GM21717 (cell line): ENCODE measurements around the gene TAF3.

Experiments used
- ATAC-seq: cut with Tn5 transposase; IDR thresholded peaks from one replicate; pipeline ENCODE4 v1.9.1; 2021; ENCODE audit warnings: mild to moderate bottlenecking, moderate library complexity; ENCODE audit not compliant: unreplicated experiment

The TAF3 gene

GRCh38 chr10:8054494-8055407, 236.4 kb downstream of the TAF3 start, which contains the start of gene GATA3:
Gene GATA3, plus strand, starts transcription at chr10:8054688. Its CDS starts 968 bp downstream, at chr10:8055656.
- peak; percentile 44 for ATAC-seq

DNA sequence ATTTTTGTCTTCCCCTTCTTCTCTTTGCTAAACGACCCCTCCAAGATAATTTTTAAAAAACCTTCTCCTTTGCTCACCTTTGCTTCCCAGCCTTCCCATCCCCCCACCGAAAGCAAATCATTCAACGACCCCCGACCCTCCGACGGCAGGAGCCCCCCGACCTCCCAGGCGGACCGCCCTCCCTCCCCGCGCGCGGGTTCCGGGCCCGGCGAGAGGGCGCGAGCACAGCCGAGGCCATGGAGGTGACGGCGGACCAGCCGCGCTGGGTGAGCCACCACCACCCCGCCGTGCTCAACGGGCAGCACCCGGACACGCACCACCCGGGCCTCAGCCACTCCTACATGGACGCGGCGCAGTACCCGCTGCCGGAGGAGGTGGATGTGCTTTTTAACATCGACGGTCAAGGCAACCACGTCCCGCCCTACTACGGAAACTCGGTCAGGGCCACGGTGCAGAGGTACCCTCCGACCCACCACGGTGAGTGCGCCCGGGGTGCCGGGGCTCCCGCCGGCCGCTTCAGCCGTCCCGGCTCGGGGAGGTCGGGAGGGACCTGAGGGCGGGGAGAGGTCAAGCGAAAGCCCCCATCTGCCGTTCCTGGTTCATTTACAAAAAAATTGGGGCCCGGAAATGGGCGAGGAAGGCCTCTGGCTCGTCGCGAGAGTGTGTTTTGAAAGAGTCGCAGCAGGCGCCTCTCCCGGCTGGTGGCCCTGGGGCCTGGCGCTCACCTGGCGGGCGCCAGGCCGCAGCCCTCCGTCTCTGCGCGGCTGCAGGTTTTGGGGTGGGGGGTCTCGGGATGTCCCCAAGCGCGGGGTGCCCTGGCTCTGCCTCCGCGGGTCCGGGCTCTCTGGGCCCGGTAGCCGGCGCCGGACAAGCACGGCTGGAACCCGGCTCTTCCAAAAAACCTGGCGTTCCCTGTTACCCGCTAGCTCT, 237.4 kb downstream of the TAF3 start:
- ATAC-seq, result no peak

GRCh38 chr10:8056378-8056777, 238.1 kb downstream of the TAF3 start:
- ATAC-seq, result no peak

- ATAC-seq, result peak; percentile 23
These were observed 238.6 kb downstream of the TAF3 start for GRCh38 chr10:8056871-8057331.

DNA sequence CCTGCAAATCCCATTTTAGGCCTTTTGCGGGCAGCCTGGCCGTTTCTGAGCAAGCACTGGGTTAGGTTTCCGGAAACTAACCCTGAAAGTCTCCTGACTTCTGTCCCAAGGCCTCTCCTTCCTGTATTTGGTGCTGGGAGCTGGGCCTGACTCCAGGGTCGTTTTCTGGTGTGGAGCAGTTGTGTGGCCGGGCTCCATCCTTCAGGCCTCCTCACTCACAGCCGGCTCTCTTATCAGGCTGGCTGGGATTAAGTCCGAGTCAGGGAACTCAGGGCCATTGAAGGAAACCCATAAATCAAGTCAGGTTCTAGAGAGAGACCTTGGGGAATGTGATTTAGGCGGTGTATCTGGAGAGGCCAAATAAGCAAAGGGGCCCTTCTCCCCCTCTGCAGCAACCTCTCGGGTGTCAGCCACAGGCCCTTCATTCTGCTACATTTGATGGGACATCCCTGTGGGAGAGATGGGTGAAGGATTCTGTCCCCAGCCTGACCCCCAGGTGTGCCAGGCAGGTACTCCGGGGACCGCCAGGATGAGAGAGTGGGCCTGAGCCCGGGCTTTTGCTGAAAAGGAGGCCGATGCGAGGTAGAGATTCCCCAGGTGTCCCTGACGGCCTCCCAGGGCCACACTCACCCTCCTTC, 239.4 kb downstream of the TAF3 start:
- no peak for ATAC-seq

- no peak for ATAC-seq
These were observed 240.2 kb downstream of the TAF3 start for GRCh38 chr10:8058274-8059111.

DNA sequence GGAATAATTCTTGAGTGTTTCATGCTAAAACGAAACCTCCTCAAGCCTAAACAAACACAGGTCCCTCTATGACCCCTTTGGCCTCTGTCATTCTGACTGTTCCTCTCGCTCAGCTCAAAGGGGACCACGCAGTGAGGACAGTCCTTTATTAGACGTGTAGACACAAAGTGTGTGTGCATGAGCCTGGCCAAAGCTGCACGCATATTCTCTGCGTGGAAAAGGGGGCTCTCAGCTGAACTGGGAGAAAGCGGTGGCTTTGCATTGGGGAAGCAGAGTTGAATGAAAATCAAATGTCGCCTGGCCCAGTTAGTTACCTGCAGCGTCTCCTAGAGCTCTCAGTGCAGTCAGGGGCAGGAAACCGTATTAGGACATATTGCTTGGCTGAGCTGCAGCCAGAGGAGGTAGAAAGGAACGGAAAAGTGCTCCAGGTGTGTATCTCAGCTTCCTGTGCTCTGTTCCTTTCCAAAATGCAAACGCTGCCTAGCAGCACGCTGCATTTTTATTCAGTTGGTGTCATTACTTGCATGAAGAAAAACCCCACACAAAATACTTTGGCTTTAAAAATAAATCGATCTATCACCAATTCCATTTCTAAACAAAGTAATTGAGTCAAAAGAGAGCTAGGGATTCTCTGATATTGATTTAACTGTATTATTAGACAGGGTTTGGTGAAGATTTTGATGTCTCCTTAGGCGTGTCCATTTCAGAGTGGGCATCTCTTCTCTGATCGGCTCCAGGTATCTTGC, 241.1 kb downstream of the TAF3 start:
- ATAC-seq, result no peak

GRCh38 chr10:8060010-8060703, 241.9 kb downstream of the TAF3 start:
- no peak for ATAC-seq

- no peak for ATAC-seq
These were observed 242.4 kb downstream of the TAF3 start for GRCh38 chr10:8060704-8061121.

GRCh38 chr10:8061274-8062211, 243.2 kb downstream of the TAF3 start:
- no peak for ATAC-seq

DNA sequence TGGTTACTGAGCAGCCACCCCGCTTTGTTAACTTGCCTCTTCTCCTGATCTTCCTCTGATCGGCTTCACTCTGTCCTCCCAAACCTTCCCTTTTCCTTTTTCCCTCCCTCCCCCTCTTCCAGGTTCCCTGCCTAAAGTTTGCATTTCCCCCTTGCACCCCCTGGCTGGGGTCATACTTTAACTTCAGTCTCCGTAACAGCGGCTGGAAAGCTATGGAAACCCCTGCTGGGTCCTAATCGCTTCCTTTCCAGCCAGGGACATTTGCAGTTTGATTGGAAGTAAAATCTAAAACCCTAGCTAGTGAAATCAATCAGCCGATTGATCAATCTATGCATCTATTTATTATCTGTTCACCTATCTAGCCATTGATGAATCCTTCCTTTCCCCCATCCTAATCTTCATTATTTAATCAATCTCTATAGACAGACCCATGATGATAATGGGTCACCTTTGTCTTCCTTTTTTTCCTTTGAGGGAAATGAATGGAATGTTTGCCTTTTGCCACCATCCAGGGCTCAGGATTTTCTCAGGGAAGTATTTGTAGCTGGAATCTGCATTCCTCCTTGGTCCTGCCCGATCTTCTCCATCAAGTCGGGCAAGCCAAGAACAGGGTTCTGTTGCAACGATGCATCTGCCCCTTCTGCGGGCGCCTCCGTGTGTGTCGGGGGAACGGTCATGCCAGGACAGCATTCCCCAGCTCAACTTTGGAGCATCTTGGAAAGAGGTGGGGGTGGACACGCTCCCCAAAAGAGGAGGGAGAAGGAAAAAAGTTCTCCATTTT, 245.0 kb downstream of the TAF3 start:
- ATAC-seq, result no peak

DNA sequence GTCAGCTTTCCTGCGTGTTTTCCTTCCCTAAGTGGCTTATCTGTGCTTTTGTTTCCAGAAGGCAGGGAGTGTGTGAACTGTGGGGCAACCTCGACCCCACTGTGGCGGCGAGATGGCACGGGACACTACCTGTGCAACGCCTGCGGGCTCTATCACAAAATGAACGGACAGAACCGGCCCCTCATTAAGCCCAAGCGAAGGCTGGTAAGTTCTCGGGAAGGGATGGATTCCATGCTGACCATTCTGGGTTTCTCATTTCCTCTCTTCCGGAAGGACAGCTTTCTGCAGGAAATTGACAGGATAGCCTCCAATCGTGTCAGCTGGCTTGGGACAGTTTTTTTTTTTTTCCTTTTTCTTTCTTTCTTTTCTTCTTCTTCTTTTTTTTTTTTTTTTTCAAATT, 245.6 kb downstream of the TAF3 start:
- no peak for ATAC-seq

GRCh38 chr10:8064436-8064835, 246.1 kb downstream of the TAF3 start:
- no peak for ATAC-seq

- ATAC-seq, result no peak
These were observed 247.3 kb downstream of the TAF3 start for GRCh38 chr10:8065651-8066050.

DNA sequence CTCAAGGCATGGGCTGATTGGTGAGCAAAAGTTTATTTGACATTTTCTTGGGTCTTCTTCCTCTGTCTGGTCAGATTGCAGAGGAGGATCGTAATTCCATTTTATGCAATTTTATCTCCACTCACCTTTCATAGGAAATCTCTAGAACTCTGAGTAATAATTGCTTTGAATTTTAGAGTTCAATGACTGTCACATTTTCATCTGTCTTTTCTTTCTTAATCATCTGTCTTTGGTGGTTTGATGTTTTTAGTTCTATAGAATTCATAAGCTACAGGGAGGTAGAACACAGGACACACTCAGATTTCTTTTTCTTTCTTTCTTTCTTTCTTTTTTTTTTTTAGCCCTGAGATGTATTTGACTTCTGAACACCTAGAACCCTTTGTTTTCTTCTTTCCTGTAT, 247.8 kb downstream of the TAF3 start:
- no peak for ATAC-seq
